GM10248 (cell line): ENCODE results near the gene DUSP2.

Source experiments
- CTCF ChIA-PET: fragments of 300-600 bp; sonication (Branson Sonifier 250); formaldehyde crosslinking; extraction: SDS; loops from one replicate; lab custom pipeline; 2021; ENCODE audit warnings: antibody characterized with exemption; lab: Yijun Ruan, JAX
- POLR2A ChIA-PET: fragments of 350-650 bp; sonication (Branson Sonifier 250); formaldehyde crosslinking; extraction: SDS; loops from one replicate; lab custom pipeline; 2020; ENCODE audit warnings: antibody characterized with exemption; lab: Yijun Ruan, JAX
- DNase-seq: peaks from one replicate; pipeline ENCODE4 v3.0.0; 2012; ENCODE audit errors: extremely low spot score
- CTCF ChIP-seq: IDR thresholded peaks from 2 replicates; pipeline ENCODE4 v1.5.1; 2012; ENCODE audit warnings: mild to moderate bottlenecking, low read depth; ENCODE audit errors: extremely low read depth, missing control alignments, control extremely low read depth

The DUSP2 gene

GRCh38 chr2:96153991-96154431, 8.8 kb upstream of the DUSP2 start:
- no peak for TF ChIP-seq CTCF
- no peak for DNase-seq
- ChIA-PET POLR2A (interaction anchor here (1.0 to 1.2 kb wide), 2 partner anchors 9 to 11 kb away, joined by 3 to 5 read pairs; partner anchors contain the start of gene DUSP2), CTCF (interaction anchor here (1.2 to 20.4 kb wide), 2 partner anchors 12 to 13 kb away, joined by 4 to 658 read pairs; no protein-coding TSS in a partner anchor)

GRCh38 chr2:96153291-96153713, 8.1 kb upstream of the DUSP2 start:
- POLR2A ChIA-PET = interaction anchor here (0.6 to 1.2 kb wide), 3 partner anchors 8 to 374 kb away, joined by 3 to 8 read pairs (median 5); partner anchors contain the start of gene DUSP2
- CTCF ChIA-PET = interaction anchor here (1.0 to 20.4 kb wide), 3 partner anchors 11 to 14 kb away, joined by 4 to 658 read pairs (median 5); no protein-coding TSS in a partner anchor
- no peak for DNase-seq
- no peak for TF ChIP-seq CTCF

GRCh38 chr2:96152304-96153161, 7.3 kb upstream of the DUSP2 start:
- no peak for DNase-seq
- ChIA-PET POLR2A (interaction anchor here (0.6 to 5.7 kb wide), 3 partner anchors 10 to 375 kb away, joined by 3 to 29 read pairs (median 8); partner anchors contain the start of gene ASTL), CTCF (interaction anchor here (1.0 to 20.4 kb wide), 3 partner anchors 13 to 82 kb away, joined by 3 to 658 read pairs (median 5); no protein-coding TSS in a partner anchor)
- no peak for TF ChIP-seq CTCF

- ChIA-PET POLR2A (interaction anchor here (0.7 to 5.7 kb wide), 2 partner anchors 9 to 12 kb away, joined by 3 to 29 read pairs; partner anchors contain the start of gene ASTL), CTCF (interaction anchor here (1.3 to 20.4 kb wide), 2 partner anchors 15 to 83 kb away, joined by 3 to 658 read pairs; no protein-coding TSS in a partner anchor)
- no peak for TF ChIP-seq CTCF
- no peak for DNase-seq
These were observed 6.5 kb upstream of the DUSP2 start for GRCh38 chr2:96151595-96152303.

GRCh38 chr2:96150791-96151594, 5.8 kb upstream of the DUSP2 start:
- ChIA-PET POLR2A (interaction anchor here (5.7 kb wide), 1 partner anchor 12 kb away, joined by 29 read pairs; the partner anchor contains the start of gene ASTL), CTCF (interaction anchor here (1.1 to 20.4 kb wide), 3 partner anchors 12 to 84 kb away, joined by 3 to 658 read pairs (median 3); no protein-coding TSS in a partner anchor)
- DNase-seq = no peak
- TF ChIP-seq CTCF = no peak
